Effector memory CD4-positive, alpha-beta T cell (primary cell): Measurements from ENCODE around the gene TRIM56.
"Not testable (repeated sequence)": the region's sequence is repeated elsewhere in the genome, so short reads cannot be mapped to it uniquely, and the experiment has no call there.

Experiments used
- DNase-seq, 3 donors: peaks; one replicate each; pipeline ENCODE4 v3.0.0-alpha.2; 2020
- H3K27ac ChIP-seq: 2 replicates; pipeline ENCODE4 v1.7.0; 2013; ENCODE audit warnings: mild to moderate bottlenecking, low read length, moderate library complexity; ENCODE audit not compliant: insufficient read depth, poor library complexity, severe bottlenecking
- H3K27me3 ChIP-seq: replicated peaks from 2 replicates; pipeline ENCODE4 v1.7.0; 2013; ENCODE audit warnings: mild to moderate bottlenecking, low read length; ENCODE audit not compliant: insufficient read depth, control insufficient read depth, poor library complexity, severe bottlenecking
- H3K36me3 ChIP-seq: 2 replicates; pipeline ENCODE4 v1.7.0; 2013; ENCODE audit warnings: mild to moderate bottlenecking, low read length, moderate library complexity; ENCODE audit not compliant: control insufficient read depth, insufficient read depth
- H3K4me1 ChIP-seq: 2 replicates; pipeline ENCODE4 v1.7.0; 2013; ENCODE audit warnings: low read length, mild to moderate bottlenecking; ENCODE audit not compliant: control insufficient read depth, insufficient read depth, poor library complexity, severe bottlenecking
- H3K4me3 ChIP-seq: 2 replicates; pipeline ENCODE4 v1.7.0; 2013; ENCODE audit warnings: low read length, low read depth, mild to moderate bottlenecking; ENCODE audit not compliant: insufficient read depth, poor library complexity, severe bottlenecking
- H3K9me3 ChIP-seq: 2 replicates; pipeline ENCODE4 v1.7.0; 2013; ENCODE audit warnings: mild to moderate bottlenecking, low read length, moderate library complexity; ENCODE audit not compliant: control insufficient read depth

Gene TRIM56

GRCh38 chr7:101066833-101067177 is 18.5 kb upstream of the TRIM56 start:
- Histone ChIP-seq H3K36me3 (no peaks in the 10 kb centered on the region), H3K4me3 (no peak overlapping the region), H3K27ac (no peak overlapping the region), H3K4me1 (no peaks in the 10 kb centered on the region), H3K9me3 (no peaks in the 10 kb centered on the region), H3K27me3 (peaks cover 9% of the 10 kb centered on the region)
- DNase-seq = no peak

- peaks cover 9% of the 10 kb centered on the region for H3K27me3 ChIP-seq
- H3K4me1 ChIP-seq = no peaks in the 10 kb centered on the region
- H3K36me3 ChIP-seq = no peaks in the 10 kb centered on the region
- H3K9me3 ChIP-seq = no peaks in the 10 kb centered on the region
- no peak overlapping the region for H3K27ac ChIP-seq
- DNase-seq = no peak
- H3K4me3 ChIP-seq = no peak overlapping the region
These were observed 16.9 kb upstream of the TRIM56 start for GRCh38 chr7:101068401-101068800.

- H3K4me3 ChIP-seq, H3K27me3 ChIP-seq: not testable (repeated sequence)
These were observed 13.7 kb upstream of the TRIM56 start for GRCh38 chr7:101071362-101072104.

GRCh38 chr7:101075646-101076045 is 9.6 kb upstream of the TRIM56 start:
- no peaks in the 10 kb centered on the region for H3K4me1 ChIP-seq
- DNase-seq = no peak
- H3K36me3 ChIP-seq = no peaks in the 10 kb centered on the region
- H3K4me3 ChIP-seq = no peak overlapping the region
- no peaks in the 10 kb centered on the region for H3K27me3 ChIP-seq
- H3K9me3 ChIP-seq = no peaks in the 10 kb centered on the region
- no peak overlapping the region for H3K27ac ChIP-seq

More at GRCh38 chr7:101071362-101072104, 13.7 kb upstream of the TRIM56 start:
- not testable (repeated sequence) for H3K4me1 ChIP-seq, DNase-seq, H3K27ac ChIP-seq, H3K9me3 ChIP-seq, H3K36me3 ChIP-seq

GRCh38 chr7:101076183-101076582 is 9.1 kb upstream of the TRIM56 start:
- not testable (repeated sequence) for DNase-seq, H3K4me3 ChIP-seq, H3K27ac ChIP-seq, H3K27me3 ChIP-seq, H3K9me3 ChIP-seq, H3K36me3 ChIP-seq, H3K4me1 ChIP-seq

- peak; percentile 52 to 69 (median 62) for DNase-seq
- Histone ChIP-seq H3K9me3 (no peaks in the 10 kb centered on the region), H3K36me3 (no peaks in the 10 kb centered on the region), H3K27me3 (no peaks in the 10 kb centered on the region), H3K4me3 (no peak overlapping the region), H3K4me1 (no peaks in the 10 kb centered on the region), H3K27ac (no peak overlapping the region)
These were observed 7.8 kb upstream of the TRIM56 start for GRCh38 chr7:101077303-101078086.

GRCh38 chr7:101081432-101081831 is 3.8 kb upstream of the TRIM56 start:
- DNase-seq = no peak
- Histone ChIP-seq H3K9me3 (no peaks in the 10 kb centered on the region), H3K36me3 (no peaks in the 10 kb centered on the region), H3K4me3 (no peak overlapping the region), H3K27me3 (no peaks in the 10 kb centered on the region), H3K27ac (no peak overlapping the region), H3K4me1 (peaks cover 11% of the 10 kb centered on the region)

- Histone ChIP-seq H3K9me3 (no peaks in the 10 kb centered on the region), H3K4me1 (peaks cover 14% of the 10 kb centered on the region), H3K36me3 (peaks cover 30% of the 10 kb centered on the region), H3K27ac (peak overlapping the region; percentile 94), H3K4me3 (peak overlapping the region; percentile 99), H3K27me3 (no peaks in the 10 kb centered on the region)
- no peak for DNase-seq
These were observed 468 bp upstream of the TRIM56 start for GRCh38 chr7:101084865-101085161.

GRCh38 chr7:101087334-101088068 is 2.2 kb downstream of the TRIM56 start:
- Histone ChIP-seq H3K36me3 (peaks cover 32% of the 10 kb centered on the region), H3K4me1 (peaks cover 14% of the 10 kb centered on the region), H3K27ac (no peak overlapping the region), H3K27me3 (no peaks in the 10 kb centered on the region), H3K9me3 (no peaks in the 10 kb centered on the region), H3K4me3 (no peak overlapping the region)
- DNase-seq = no peak

GRCh38 chr7:101088069-101088425 is 2.8 kb downstream of the TRIM56 start:
- H3K27ac ChIP-seq = no peak overlapping the region
- no peaks in the 10 kb centered on the region for H3K9me3 ChIP-seq
- peaks cover 32% of the 10 kb centered on the region for H3K36me3 ChIP-seq
- H3K4me3 ChIP-seq = no peak overlapping the region
- H3K4me1 ChIP-seq = peaks cover 14% of the 10 kb centered on the region
- no peaks in the 10 kb centered on the region for H3K27me3 ChIP-seq
- DNase-seq = no peak
